C4-2B (cell line): Measurements from ENCODE around the gene NOX1.

ENCODE experiments used
- ZFX ChIP-seq: fragments of 450-650 bp; IDR thresholded peaks from 2 replicates; pipeline ENCODE4 v1.6.1; 2017
- TF ChIP-seq, protein P1 (sequence below): fragments of 450-650 bp; conservative IDR thresholded peaks from 2 replicates; pipeline ENCODE4 v1.5.1; 2017; ENCODE audit warnings: mild to moderate bottlenecking

- TF ChIP-seq, protein P1, sequence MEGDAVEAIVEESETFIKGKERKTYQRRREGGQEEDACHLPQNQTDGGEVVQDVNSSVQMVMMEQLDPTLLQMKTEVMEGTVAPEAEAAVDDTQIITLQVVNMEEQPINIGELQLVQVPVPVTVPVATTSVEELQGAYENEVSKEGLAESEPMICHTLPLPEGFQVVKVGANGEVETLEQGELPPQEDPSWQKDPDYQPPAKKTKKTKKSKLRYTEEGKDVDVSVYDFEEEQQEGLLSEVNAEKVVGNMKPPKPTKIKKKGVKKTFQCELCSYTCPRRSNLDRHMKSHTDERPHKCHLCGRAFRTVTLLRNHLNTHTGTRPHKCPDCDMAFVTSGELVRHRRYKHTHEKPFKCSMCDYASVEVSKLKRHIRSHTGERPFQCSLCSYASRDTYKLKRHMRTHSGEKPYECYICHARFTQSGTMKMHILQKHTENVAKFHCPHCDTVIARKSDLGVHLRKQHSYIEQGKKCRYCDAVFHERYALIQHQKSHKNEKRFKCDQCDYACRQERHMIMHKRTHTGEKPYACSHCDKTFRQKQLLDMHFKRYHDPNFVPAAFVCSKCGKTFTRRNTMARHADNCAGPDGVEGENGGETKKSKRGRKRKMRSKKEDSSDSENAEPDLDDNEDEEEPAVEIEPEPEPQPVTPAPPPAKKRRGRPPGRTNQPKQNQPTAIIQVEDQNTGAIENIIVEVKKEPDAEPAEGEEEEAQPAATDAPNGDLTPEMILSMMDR, result no peak
- no peak for TF ChIP-seq ZFX
These were observed 9.5 kb upstream of the NOX1 start for GRCh38 chrX:100883654-100884053.
